GM13977 (cell line): ENCODE results near the gene CDH13.

Source experiments
- DNase-seq: peaks from one replicate; pipeline ENCODE4 v3.0.0; 2012; ENCODE audit warnings: low spot score
- in situ Hi-C: fragments of 300-500 bp; cut with MboI; formaldehyde crosslinking; loops from one replicate; pipeline ENCODE4 v1.12.0; 2022; ENCODE audit warnings: low sequenced_read_pairs, low pct_unique_long_range_greater_than_20kb, mixed read lengths, inconsistent platforms; ENCODE audit not compliant: unreplicated experiment
- TF ChIP-seq, protein P1 (sequence below): IDR thresholded peaks from 2 replicates; pipeline ENCODE4 v1.5.1; 2012; ENCODE audit warnings: mild to moderate bottlenecking, control low read depth; ENCODE audit not compliant: insufficient read depth; ENCODE audit errors: extremely low read depth, missing control alignments

Gene CDH13

DNA sequence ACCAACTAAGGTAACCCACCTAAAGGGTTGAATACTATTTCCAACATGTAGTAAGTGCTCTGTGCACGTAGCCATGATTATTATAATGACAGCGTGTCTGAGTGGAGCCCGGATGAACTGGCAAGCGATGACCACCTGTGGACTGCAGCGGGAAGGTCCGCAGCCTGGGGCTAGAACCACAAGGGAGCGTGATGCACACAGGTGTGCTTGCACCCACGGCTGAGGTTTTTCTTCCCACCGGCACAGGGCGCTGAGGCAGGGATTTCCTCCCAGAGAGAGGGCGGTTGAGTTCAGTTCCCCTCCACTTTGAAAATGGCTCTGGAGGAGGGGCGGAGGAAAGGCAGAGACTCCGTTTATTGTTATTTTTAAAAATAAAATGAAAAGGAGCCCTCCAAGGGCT, 959.3 kb downstream of the CDH13 start:
- in situ Hi-C loops = no loop called here
- TF ChIP-seq, protein P1, sequence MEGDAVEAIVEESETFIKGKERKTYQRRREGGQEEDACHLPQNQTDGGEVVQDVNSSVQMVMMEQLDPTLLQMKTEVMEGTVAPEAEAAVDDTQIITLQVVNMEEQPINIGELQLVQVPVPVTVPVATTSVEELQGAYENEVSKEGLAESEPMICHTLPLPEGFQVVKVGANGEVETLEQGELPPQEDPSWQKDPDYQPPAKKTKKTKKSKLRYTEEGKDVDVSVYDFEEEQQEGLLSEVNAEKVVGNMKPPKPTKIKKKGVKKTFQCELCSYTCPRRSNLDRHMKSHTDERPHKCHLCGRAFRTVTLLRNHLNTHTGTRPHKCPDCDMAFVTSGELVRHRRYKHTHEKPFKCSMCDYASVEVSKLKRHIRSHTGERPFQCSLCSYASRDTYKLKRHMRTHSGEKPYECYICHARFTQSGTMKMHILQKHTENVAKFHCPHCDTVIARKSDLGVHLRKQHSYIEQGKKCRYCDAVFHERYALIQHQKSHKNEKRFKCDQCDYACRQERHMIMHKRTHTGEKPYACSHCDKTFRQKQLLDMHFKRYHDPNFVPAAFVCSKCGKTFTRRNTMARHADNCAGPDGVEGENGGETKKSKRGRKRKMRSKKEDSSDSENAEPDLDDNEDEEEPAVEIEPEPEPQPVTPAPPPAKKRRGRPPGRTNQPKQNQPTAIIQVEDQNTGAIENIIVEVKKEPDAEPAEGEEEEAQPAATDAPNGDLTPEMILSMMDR = no peak
- no peak for DNase-seq

GRCh38 chr16:83586461-83587200, 959.9 kb downstream of the CDH13 start:
- TF ChIP-seq, protein P1 = no peak
- in situ Hi-C loops = no loop called here
- no peak for DNase-seq

DNA sequence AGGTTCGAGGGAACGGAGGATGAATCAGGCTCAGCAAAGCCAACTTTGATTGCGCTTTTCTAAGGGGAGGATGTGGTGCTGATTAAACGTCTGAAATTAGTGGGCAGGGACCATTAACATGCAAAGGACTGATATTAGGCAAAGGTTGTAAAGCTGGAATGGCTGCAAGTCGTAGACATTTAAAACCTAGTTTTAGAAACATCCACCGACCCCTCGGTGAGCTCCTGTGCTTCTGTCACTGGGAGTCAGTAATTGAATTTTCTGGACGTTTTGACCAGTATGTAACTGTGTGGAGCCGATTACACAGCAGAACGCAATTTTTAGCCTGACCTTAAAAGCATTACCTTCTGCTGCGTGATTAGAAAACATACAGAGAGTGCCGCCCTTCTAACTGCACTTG, 960.4 kb downstream of the CDH13 start:
- in situ Hi-C loops = no loop called here
- DNase-seq = no peak
- TF ChIP-seq, protein P1 = no peak

- TF ChIP-seq, protein P1 = no peak
- in situ Hi-C loops = no loop called here
- DNase-seq = no peak
Measured at GRCh38 chr16:83588070-83588469, 961.3 kb downstream of the CDH13 start.

DNA sequence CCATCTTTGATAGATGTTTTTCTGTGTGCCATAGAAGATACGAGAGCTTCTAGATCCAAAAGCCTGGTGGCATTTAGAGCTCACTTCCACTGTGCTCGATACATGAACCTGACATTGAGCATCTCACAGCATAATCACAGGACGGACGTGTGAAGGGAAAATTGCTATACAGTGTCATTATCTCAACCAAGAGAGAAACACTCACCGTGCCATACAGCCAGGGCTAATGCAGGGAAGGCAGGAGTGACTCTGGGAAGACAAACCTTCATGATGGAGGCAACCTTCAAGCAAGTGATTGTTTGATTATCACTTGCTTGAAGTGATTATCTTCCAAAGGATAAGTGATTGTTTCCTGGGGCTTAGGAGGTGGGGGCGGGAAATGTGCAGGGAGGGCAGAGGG, 962.8 kb downstream of the CDH13 start:
- in situ Hi-C loops = no loop called here
- DNase-seq = no peak
- TF ChIP-seq, protein P1 = no peak

GRCh38 chr16:83592778-83593177, 966.0 kb downstream of the CDH13 start:
- TF ChIP-seq, protein P1 = no peak
- DNase-seq = no peak
- in situ Hi-C loops = no loop called here
